WTC11 (cell line): Measurements from ENCODE around the gene GAB1. TPM values are rescaled to one million over a fixed set of nuclear protein-coding genes. Genes with fewer than 3 reads are reported as not detected.

Experiments
- ATAC-seq: fragments of 200-7000 bp; cut with Tn5 transposase; 2 replicates; pipeline ENCODE4 v1.10.0; 2021; ENCODE audit warnings: mild to moderate bottlenecking, moderate library complexity
- CTCF ChIA-PET: fragments of 300-600 bp; sonication (Branson Sonifier 250); formaldehyde crosslinking; loops from one replicate; lab custom pipeline; 2021; ENCODE audit warnings: antibody characterized with exemption; lab: Charles Lee
- POLR2A ChIA-PET: fragments of 350-600 bp; sonication (Branson Sonifier 250); formaldehyde crosslinking; loops from one replicate; lab custom pipeline; 2021; ENCODE audit warnings: antibody characterized with exemption; lab: Charles Lee
- DNase-seq: peaks from one replicate; pipeline ENCODE4 v3.0.0; 2021; ENCODE audit warnings: low spot score
- H3K27ac Mint-ChIP-seq: 2 replicates; pipeline ENCODE4 v1.8.0; 2021; ENCODE audit warnings: mixed read lengths
- H3K27me3 Mint-ChIP-seq: 2 replicates; pipeline ENCODE4 v1.8.0; 2021; ENCODE audit warnings: low read depth, mild to moderate bottlenecking, moderate library complexity, mixed read lengths
- H3K36me3 Mint-ChIP-seq: 2 replicates; pipeline ENCODE4 v1.8.0; 2021; ENCODE audit warnings: mixed read lengths
- H3K4me1 Mint-ChIP-seq: 2 replicates; pipeline ENCODE4 v1.8.0; 2022; ENCODE audit warnings: mixed read lengths
- H3K4me3 Mint-ChIP-seq: 2 replicates; pipeline ENCODE4 v1.8.0; 2021; ENCODE audit warnings: mild to moderate bottlenecking, moderate library complexity, mixed read lengths
- H3K9me3 Mint-ChIP-seq: 2 replicates; pipeline ENCODE4 v1.8.0; 2021; ENCODE audit warnings: mixed read lengths
- ATF2 ChIP-seq: sonication (generic); formaldehyde crosslinking; IDR thresholded peaks from 2 replicates; pipeline ENCODE4 v1.8.1; 2022; ENCODE audit warnings: low read depth, missing genetic modification reagents, borderline replicate concordance
- CREM ChIP-seq: sonication (generic); formaldehyde crosslinking; IDR thresholded peaks from 2 replicates; pipeline ENCODE4 v1.8.1; 2022; ENCODE audit warnings: mild to moderate bottlenecking, missing genetic modification reagents, moderate library complexity
- FOXJ3 ChIP-seq: sonication (generic); formaldehyde crosslinking; IDR thresholded peaks from 2 replicates; pipeline ENCODE4 v1.9.0; 2021; ENCODE audit warnings: missing genetic modification reagents, mild to moderate bottlenecking, borderline replicate concordance
- JUN ChIP-seq: sonication (generic); formaldehyde crosslinking; IDR thresholded peaks from 2 replicates; pipeline ENCODE4 v1.8.0; 2023; ENCODE audit warnings: mild to moderate bottlenecking, missing genetic modification reagents
- NFE2L1 ChIP-seq: sonication (generic); formaldehyde crosslinking; IDR thresholded peaks from 2 replicates; pipeline ENCODE4 v1.8.1; 2023; ENCODE audit warnings: missing genetic modification reagents
- NR1H2 ChIP-seq: sonication (generic); formaldehyde crosslinking; IDR thresholded peaks from 2 replicates; pipeline ENCODE4 v1.9.0; 2021; ENCODE audit warnings: mild to moderate bottlenecking, moderate library complexity, missing genetic modification reagents
- PRDM15 ChIP-seq: sonication (generic); formaldehyde crosslinking; IDR thresholded peaks from 2 replicates; pipeline ENCODE4 v1.8.0; 2022; ENCODE audit warnings: missing genetic modification reagents
- SMAD3 ChIP-seq: sonication (generic); formaldehyde crosslinking; IDR thresholded peaks from 2 replicates; pipeline ENCODE4 v1.8.0; 2022; ENCODE audit warnings: missing genetic modification reagents, mild to moderate bottlenecking, borderline replicate concordance
- ZNF232 ChIP-seq: sonication (generic); formaldehyde crosslinking; IDR thresholded peaks from 2 replicates; pipeline ENCODE4 v1.8.0; 2022; ENCODE audit warnings: mild to moderate bottlenecking, missing genetic modification reagents
- ZNF425 ChIP-seq: fragments of 250-450 bp; sonication (Bioruptor Pico); conservative IDR thresholded peaks from 2 replicates; pipeline ENCODE4 v1.9.0; 2021; ENCODE audit warnings: mild to moderate bottlenecking
- ZNF512 ChIP-seq: sonication (generic); formaldehyde crosslinking; IDR thresholded peaks from 2 replicates; pipeline ENCODE4 v1.8.1; 2022; ENCODE audit warnings: missing genetic modification reagents, borderline replicate concordance
- ZNF532 ChIP-seq: fragments of 250-450 bp; sonication (Bioruptor Pico); IDR thresholded peaks from 2 replicates; pipeline ENCODE4 v1.9.0; 2021; ENCODE audit warnings: mild to moderate bottlenecking, borderline replicate concordance
- total RNA-seq: library from RNA; stranded (reverse); gene quantifications from 3 replicates; pipeline ENCODE4 v1.2.3, GENCODE V29; 2021

GAB1 gene
- total RNA-seq, 1 experiment from 2014 or later = 17.4 TPM

- CTCF ChIA-PET = no interaction called here
Measured at GRCh38 chr4:143345356-143345755, 8.7 kb downstream of the GAB1 start.

More at GRCh38 chr4:143345356-143345755, 8.7 kb downstream of the GAB1 start:
- POLR2A ChIA-PET = no interaction called here
- no peak for DNase-seq
- Mint-ChIP-seq H3K27me3 (no peaks in the 10 kb centered on the region), H3K27ac (no peak overlapping the region), H3K4me1 (peaks cover 48% of the 10 kb centered on the region)
- TF ChIP-seq PRDM15 (CRISPR knock-in tag) (no peak), ZNF425 (no peak), ZNF512 (CRISPR knock-in tag) (no peak), CREM (CRISPR knock-in tag) (no peak), NR1H2 (CRISPR knock-in tag) (no peak), NFE2L1 (no peak), SMAD3 (no peak), ATF2 (no peak), ZNF532 (CRISPR knock-in tag) (no peak), JUN (CRISPR knock-in tag) (no peak), ZNF232 (CRISPR knock-in tag) (no peak), FOXJ3 (CRISPR knock-in tag) (no peak)
- TF ChIP-seq, all 79 proteins: peak for 0
- H3K9me3 Mint-ChIP-seq = no peaks in the 10 kb centered on the region
- H3K36me3 Mint-ChIP-seq = no peaks in the 10 kb centered on the region
- H3K4me3 Mint-ChIP-seq = no peak overlapping the region
- ATAC-seq = no peak
